ENCODE data around the gene KIF25.

- TF ChIP-seq CTCF (IDR thresholded peaks at IDR 0.05; ENCODE audit: poor library complexity, severe bottlenecking) (no peak), POLR2AphosphoS5 (IDR thresholded peaks at IDR 0.05) (no peak), RAD21 (conservative IDR thresholded peaks at IDR 0.05) (no peak), REST (IDR thresholded peaks at IDR 0.05; ENCODE audit: borderline replicate concordance) (no peak), EZH2 (IDR thresholded peaks at IDR 0.05; ENCODE audit: borderline replicate concordance, insufficient read depth, low read length, poor library complexity, severe bottlenecking) (no peak), TAF1 (IDR thresholded peaks at IDR 0.05; ENCODE audit: low read depth) (no peak), EP300 (conservative IDR thresholded peaks at IDR 0.05; ENCODE audit: poor library complexity, severe bottlenecking) (no peak), MXI1 (conservative IDR thresholded peaks at IDR 0.05; ENCODE audit: poor library complexity, severe bottlenecking) (no peak)
These were observed 96.2 kb downstream of the KIF25 start for GRCh38 chr6:168093634-168094033.
